GM21528 (cell line): Measurements from ENCODE around the gene PRDM16.
"Not testable (repeated sequence)": the region's sequence is repeated elsewhere in the genome, so short reads cannot be mapped to it uniquely, and the experiment has no call there.

Experiments used
- ATAC-seq: cut with Tn5 transposase; IDR thresholded peaks from one replicate; pipeline ENCODE4 v1.9.1; 2021; ENCODE audit warnings: mild to moderate bottlenecking, moderate library complexity; ENCODE audit not compliant: unreplicated experiment, low FRiP score

PRDM16 gene

GRCh38 chr1:3155056-3155925 is 86.3 kb downstream of the PRDM16 start:
- ATAC-seq, result no peak

- ATAC-seq, result no peak
Observed at GRCh38 chr1:3155926-3156220, 86.9 kb downstream of the PRDM16 start.

GRCh38 chr1:3156936-3157335 is 87.9 kb downstream of the PRDM16 start:
- no peak for ATAC-seq

- no peak for ATAC-seq
Observed at GRCh38 chr1:3158347-3158746, 89.3 kb downstream of the PRDM16 start.

GRCh38 chr1:3159121-3159520 is 90.1 kb downstream of the PRDM16 start:
- ATAC-seq, result no peak

GRCh38 chr1:3159996-3160395 is 91.0 kb downstream of the PRDM16 start:
- no peak for ATAC-seq

- no peak for ATAC-seq
Observed at GRCh38 chr1:3160647-3161145, 91.7 kb downstream of the PRDM16 start.

GRCh38 chr1:3161176-3161840 is 92.3 kb downstream of the PRDM16 start:
- ATAC-seq, result no peak

- ATAC-seq, result no peak
Observed at GRCh38 chr1:3162322-3162882, 93.4 kb downstream of the PRDM16 start.

GRCh38 chr1:3163356-3163755 is 94.4 kb downstream of the PRDM16 start:
- ATAC-seq, result no peak

- no peak for ATAC-seq
Observed at GRCh38 chr1:3164671-3165070, 95.7 kb downstream of the PRDM16 start.

GRCh38 chr1:3165189-3165588 is 96.2 kb downstream of the PRDM16 start:
- ATAC-seq, result not testable (repeated sequence)

GRCh38 chr1:3166206-3166918 is 97.4 kb downstream of the PRDM16 start:
- ATAC-seq, result no peak

GRCh38 chr1:3167255-3167654 is 98.3 kb downstream of the PRDM16 start:
- ATAC-seq, result no peak

- ATAC-seq, result no peak
Observed at GRCh38 chr1:3168678-3169077, 99.7 kb downstream of the PRDM16 start.

- ATAC-seq, result no peak
Observed at GRCh38 chr1:3169665-3170356, 100.8 kb downstream of the PRDM16 start.

GRCh38 chr1:3170561-3171453 is 101.8 kb downstream of the PRDM16 start:
- ATAC-seq, result no peak

- no peak for ATAC-seq
Observed at GRCh38 chr1:3171761-3172160, 102.8 kb downstream of the PRDM16 start.
